ENCODE data around the gene TPSB2.
"Not testable (repeated sequence)": the region's sequence is repeated elsewhere in the genome, so short reads cannot be mapped to it uniquely, and the experiment has no call there.

The TPSB2 gene

DNA sequence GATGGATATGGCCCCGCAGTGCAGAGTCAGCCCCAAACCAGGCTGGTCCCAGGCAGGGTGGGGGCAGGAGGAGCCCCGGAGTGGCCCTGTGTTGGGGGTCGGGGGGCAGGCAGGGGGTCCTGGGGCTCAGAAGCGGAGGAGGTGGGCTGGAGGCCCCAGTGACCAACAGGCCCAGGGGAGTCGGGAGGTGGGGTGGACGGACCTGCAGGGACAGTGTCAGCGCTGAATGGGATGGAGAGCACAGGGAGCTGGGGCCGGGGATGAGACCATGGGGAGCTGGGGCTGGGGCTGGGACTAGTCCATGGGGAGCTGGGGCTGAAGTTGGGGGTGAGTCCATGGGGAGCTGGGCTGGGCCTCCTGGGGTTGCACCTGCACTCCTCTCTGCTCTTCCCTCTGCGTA, 9.6 kb upstream of the TPSB2 start:
- not testable (repeated sequence) for DNase-seq

DNA sequence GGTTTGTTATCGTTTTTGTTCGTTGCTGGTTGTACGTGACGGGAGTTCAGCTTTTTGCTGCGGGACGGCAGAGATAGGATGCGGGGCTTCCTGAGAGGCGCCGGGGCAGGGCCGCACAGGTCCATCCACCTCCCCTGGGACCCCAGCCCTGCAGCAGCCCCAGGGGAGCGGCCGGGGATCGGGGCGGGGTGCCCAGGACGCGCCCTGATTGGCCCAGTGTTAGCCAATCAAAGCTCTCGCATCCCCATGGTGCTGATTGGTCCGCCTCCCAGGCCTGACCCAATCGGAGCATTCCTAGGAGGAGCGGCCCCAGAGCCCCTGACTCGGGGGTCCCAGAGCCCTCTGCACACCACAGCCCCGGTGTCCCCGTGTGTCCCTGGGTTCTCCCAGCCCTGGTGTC, 8.9 kb upstream of the TPSB2 start:
- DNase-seq, result not testable (repeated sequence)

GRCh38 chr16:1237990-1238389, 8.0 kb upstream of the TPSB2 start:
- no peak for DNase-seq

- not testable (repeated sequence) for DNase-seq
Observed at GRCh38 chr16:1236659-1237058, 6.7 kb upstream of the TPSB2 start.

GRCh38 chr16:1232049-1232748, 2.2 kb upstream of the TPSB2 start:
- not testable (repeated sequence) for DNase-seq

GRCh38 chr16:1231301-1231700, 1.3 kb upstream of the TPSB2 start:
- DNase-seq, result not testable (repeated sequence)

DNA sequence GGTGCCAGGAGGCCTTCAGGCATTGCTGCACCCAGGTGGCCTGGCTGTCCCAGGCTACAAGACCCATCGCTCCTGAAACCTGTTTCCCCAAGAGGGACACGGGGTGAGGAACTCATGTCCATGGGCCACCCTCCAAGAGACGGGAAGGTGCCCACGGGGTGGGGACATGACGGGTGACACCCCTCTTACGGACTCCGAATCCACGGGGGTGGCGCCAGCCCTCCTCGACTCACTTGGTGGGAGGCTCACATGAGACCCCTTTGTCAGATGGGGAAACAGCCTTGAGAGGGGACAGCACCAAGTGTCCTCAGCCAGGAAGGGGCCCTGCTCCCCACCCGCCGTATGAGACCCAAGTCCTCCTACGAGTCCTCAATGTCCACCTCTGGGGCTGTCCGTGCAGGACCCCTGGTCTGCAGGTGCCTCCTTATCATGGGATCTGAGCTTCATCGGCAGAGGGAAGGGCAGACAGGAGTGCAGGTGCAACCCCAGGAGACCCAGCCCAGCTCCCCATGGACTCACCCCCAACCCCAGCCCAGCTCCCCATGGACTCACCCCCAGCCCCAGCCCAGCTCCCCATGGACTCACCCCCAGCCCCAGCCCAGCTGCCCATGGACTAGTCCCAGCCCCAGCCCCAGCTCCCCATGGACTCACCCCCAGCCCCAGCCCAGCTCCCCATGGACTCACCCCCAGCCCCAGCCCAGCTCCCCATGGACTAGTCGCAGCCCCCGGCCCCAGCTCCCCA, 658 bp upstream of the TPSB2 start:
- not testable (repeated sequence) for DNase-seq

GRCh38 chr16:1229476-1229875, 508 bp downstream of the TPSB2 start:
- DNase-seq, result not testable (repeated sequence)

DNA sequence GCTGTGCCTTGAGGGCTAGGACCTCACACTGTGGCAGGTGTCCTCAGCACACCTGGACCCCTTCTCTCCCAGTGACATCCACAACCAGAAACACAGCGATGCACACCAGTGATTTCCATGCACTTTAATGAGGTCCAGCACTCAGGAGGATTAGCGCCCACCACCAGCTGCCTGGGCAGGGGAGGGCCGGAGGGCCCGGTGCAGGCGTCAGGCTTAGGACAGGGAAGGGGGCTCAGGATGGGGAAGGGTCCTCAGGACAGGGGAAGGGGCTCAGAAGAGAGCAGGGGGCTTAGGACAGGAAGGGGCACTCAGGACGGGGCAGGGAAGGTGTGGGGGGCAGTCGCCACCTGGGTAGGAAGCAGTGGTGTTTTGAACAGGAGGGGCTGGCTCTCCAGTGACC, 1.8 kb downstream of the TPSB2 start:
- DNase-seq, result not testable (repeated sequence)

DNA sequence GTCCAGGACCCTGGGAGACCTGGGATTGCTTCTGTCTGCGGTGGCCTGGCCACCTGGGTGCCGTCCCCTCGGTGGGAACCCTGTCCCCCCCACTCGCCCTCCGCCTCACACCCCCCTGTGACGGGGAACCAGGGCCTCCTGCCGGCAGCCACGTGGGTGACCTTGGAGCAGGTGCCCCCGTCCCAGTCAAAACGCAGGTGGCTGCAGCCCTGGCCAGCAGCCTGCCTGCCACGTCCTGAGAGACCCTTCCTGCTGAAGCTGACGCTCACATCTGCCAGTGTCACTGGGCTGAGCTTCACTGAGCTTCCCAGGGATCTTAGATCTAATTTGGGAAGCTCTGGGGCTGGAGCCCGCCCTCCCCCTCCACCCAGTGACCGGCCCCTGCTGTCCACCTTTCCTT, 3.3 kb downstream of the TPSB2 start:
- DNase-seq, result not testable (repeated sequence)

DNA sequence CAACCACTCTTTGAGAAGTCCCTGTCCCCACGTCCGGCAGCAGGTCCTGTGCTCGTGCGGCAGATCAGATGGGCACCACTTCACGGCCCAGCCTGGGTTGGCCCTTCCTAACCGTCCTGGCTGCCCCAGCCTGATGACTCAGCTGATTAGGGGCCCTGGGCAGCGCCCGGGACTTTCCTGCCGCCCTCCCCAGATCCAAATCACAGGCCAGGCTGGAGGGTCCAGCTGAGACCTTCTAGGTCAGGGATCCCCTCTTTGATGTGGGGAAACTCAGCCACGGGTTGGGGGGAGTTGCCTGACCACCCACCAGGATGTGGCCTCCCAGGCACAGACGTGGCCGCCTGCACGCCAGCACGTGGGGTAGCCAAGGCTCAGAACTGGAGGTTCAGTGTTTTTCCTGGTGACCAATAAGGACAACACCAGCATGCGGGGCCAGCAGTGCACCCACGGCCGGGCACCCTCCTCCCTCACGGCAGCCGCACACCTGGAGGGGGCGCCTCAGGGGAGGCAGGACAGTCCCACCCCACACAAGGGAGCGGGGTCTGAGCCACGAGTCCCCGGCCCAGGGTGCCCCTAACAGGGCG, 4.2 kb downstream of the TPSB2 start:
- not testable (repeated sequence) for DNase-seq

- no peak for DNase-seq
Observed at GRCh38 chr16:1225051-1225451, 4.9 kb downstream of the TPSB2 start, which contains the start of gene TPSG1. Gene TPSG1 (minus strand): TSS chr16:1225268. CDS start chr16:1225252, 16 bp downstream.

GRCh38 chr16:1224558-1224957, 5.4 kb downstream of the TPSB2 start:
- no peak for DNase-seq

DNA sequence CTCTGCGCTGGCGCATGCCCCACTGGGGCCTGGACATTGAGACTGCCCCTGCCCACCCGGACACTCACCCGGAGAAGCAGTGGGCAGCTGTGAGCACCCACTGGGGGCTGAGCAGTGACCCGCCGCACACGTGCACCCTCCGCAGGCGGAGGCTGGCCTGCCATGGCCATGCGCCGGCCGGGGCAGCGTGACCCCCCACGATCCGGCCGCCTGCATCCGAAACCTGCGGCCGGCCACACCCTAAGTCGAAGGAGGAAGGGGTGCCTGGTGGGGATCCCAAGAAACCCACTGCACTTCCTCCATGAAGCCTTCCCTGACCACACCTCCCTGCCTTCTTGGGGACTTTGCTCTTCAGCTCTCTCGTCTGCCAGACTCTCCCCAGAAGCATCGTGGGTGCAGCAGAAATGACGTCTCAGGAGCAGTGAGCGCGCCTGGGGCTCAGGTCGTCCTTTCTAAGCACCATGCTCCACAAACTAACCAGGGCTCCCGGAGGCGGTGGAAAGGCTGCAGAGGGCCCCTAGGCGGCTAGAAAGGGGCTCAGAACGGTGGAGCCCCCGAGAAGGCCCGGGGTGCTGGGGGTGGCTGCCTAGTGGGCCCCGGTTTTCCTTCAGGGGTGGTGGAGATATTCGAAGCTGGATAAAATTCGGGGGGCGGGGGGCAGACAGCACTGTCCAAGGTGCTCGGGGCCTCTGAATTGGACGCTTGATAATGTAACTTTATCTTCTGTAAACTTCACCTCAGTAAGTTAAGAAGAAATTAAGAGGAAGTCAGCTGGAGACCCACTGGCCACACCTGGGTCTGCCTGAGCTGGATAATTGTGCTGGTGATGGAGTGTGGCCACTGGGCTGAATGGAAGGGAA, 6.4 kb downstream of the TPSB2 start:
- DNase-seq, result no peak

DNA sequence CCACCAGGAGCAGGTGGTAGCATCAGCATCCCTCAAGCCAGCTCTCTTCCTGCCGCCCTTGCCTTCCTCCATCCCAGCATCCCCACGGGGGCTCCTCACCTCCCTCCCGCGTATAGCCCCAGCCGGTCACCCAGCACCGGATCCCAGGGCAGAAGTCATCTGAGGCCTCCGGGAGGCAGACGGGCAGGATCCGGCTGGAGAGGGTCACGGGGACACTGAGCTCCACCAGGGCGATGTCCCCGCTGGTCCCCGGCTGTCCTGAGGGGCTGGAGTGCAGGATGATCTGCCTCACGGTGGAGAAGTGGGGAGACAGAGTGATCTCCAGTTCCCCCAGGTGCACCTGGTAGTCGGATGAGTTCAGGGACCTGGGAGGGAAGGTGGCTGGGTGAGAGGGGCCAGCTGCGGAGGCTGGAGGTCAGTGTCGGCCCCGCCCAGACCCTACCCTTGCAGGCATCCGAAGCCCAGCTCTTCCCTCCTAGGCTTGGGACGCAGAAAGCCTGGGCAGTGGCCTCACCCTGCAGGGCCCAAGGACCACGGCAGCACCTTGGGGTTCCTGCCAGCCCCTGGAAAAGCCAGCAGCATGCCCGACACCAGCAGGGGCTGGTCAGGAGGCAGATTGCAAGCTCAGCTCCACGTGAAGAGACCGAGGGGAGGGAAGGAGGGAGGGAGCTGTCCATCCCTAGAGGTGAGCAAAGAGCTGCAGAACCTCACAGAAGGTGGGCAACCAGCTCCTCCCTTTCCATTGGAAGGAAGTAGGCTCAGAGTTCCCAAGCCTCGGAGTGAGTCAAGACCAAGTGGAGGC, 7.2 kb downstream of the TPSB2 start:
- no peak for DNase-seq

DNA sequence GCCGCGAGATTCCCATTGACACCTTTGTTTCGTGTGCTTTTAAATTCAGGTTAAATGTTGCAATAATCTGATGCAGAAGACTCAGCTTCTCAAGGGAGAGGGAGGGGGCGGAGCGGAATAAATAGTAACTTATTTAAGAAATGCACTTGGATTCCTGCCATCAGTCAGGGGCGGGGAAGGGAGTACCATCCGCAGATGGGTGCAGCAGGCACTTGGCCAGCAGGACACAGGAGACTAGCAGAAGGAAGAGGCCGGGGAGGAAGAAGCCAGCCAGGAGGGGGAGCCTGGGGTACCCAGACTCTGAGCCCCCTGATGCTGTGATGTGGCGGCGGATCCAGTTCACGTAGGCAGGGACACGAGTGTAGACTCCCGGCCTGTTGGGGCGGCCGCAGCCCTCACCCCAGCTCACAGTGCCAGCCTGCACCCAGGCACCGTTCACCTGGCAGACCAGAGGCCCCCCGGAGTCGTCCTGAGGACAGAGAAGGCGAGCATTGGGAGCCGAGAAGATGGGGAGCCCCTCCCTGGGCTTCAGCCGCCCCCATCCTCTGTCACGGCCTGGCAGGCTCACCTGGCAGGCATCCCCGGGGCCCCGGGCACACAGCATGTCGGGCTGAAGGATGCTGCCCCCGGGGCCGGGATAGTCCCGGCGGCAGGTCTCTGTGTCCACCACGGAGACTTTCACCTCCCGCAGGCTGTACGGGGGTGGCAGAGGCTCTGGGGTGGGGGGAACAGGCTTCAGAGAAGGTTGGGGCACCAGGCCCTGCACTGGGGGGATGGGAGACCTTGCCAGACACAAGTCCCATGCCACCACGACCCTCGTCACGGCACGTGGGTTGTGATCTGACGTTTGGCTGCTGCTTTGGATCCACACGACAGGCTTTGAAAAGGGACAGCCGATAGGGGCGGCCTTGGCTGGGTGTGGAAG, 8.1 kb downstream of the TPSB2 start:
- DNase-seq, result no peak

DNA sequence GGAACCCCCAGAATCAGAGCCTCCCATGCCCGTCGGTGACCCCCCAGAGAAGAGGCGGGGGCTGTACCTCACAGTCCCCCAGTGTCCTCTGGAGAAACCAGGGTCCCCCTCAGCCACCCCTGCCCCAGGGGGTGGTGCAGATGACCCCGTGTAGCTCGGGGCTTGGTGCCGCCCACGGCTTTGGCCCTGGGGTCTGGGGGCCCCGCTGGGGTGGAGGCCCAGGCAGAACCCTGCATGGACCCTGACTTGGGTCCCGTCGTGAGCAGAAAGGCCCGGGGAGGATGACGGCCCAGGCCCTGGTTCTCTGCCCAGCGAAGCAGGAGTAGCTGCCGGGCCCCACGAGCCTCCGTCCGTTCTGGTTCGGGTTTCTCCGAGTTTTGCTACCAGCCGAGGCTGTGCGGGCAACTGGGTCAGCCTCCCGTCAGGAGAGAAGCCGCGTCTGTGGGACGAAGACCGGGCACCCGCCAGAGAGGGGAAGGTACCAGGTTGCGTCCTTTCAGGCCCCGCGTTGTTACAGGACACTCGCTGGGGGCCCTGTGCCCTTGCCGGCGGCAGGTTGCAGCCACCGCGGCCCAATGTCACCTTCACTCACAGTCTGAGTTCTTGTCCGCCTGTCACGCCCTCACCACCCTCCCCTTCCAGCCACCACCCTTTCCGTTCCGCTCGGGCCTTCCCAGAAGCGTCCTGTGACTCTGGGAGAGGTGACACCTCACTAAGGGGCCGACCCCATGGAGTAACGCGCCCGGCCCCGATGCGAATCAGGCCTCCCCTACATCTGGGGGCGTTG, 8.9 kb downstream of the TPSB2 start:
- DNase-seq, result no peak

DNA sequence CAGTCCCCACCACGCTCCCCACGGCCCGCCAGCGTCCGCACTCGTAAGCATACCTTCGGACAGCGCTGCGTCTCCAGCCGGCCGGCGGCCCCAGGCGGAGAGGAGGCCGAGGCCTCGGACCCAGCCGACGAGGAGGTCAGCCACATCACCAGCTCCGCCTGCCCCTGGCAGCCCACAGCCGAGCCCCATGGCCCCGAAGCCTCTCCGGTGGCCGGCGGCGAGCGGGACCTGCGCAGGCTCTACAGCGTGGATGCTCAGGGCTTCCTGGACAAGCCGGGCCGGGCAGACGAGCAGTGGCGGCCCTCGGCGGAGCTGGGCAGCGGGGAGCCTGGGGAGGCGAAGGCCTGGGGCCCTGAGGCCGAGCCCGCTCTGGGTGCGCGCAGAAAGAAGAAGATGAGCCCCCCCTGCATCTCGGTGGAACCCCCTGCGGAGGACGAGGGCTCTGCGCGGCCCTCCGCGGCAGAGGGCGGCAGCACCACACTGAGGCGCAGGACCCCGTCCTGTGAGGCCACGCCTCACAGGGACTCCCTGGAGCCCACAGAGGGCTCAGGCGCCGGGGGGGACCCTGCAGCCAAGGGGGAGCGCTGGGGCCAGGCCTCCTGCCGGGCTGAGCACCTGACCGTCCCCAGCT, 9.8 kb downstream of the TPSB2 start:
- no peak for DNase-seq

GRCh38 chr16:1218930-1219611, 10.9 kb downstream of the TPSB2 start:
- DNase-seq, result no peak
